Midbrain (tissue), 1 donor: Measurements from ENCODE around the gene SASH1.

Experiments used
- DNase-seq: peaks from one replicate; lab custom pipeline; 2025; lab: John Stamatoyannopoulos, UW

Gene SASH1

DNA sequence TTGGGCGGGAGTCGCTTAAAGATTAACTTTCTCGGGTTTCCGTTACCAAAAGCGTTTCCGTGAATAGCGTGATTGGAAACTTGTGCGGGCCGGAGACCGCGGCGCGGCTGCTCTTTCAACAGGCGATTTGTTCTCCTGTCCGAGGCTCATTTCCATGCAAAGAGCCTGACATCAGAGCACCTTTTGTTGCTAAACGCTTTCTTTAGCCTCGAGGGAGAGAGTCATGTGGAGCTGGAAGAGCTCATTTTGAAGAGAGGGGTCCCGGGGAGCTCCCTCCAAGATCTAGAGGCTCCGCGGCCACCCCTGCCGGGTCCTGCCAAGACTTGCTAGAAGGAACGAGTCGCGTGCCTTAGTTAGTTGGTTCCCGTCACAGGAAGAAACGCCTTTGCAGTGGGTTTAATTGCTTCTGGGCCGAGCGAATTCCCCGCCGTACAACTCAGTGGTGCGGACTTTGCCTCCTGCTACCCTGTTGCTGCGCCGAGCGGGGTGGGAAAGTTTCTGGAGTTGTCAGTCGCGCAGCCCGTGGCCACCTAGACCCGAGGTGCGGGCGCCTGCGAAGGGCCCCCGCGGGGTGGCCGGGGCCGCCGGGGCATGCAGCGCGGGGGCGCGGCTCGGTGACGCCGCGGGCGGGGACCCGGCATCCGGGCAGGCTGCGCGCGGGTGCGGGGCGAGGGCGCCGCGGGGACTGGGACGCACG, at the start of gene SASH1:
Gene SASH1, plus strand, starts transcription at position 489 of the 697 bp plus-strand sequence. CDS start 230 bp downstream, outside the sequence.
- peak; percentile 85 for DNase-seq

DNA sequence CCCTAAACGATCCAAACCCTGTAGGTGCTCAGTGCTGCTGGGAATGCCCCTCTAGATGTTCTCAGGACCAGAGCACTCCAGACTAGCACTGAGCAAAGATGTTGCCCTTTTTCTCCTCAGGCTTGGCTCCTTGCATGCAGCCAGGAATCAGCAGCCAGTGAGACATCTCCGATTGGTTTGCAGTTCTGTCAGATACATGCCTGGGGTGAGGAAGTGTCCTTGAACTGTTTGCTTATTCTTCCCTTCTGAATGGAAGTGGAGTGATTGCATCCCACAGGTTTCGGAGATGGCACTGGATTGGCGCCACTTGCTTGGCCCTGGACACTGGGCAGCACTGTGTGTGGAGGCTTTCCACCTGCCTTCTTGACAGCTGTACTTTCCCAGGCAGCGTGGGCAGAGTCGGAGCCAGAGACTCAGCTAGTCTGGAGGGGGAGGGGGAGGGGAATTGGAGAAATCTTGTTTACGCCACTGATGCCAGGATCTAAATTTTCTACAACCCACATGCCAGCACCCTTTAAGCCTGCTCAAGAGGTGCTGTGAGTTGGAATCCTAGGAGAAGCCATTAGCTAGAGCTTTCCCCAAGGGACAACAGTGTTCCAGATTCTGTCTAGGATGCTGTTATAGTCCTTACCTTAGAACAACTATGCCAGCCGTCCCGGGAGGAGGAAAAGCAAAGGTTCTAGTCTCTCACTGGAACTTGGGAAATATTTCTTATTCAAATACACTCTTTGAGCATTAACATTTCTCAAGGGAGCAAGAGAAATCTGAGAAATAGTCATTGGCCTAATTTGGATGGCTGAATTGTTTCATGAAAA, 49.2 kb upstream of the SASH1 start:
- no peak for DNase-seq

DNA sequence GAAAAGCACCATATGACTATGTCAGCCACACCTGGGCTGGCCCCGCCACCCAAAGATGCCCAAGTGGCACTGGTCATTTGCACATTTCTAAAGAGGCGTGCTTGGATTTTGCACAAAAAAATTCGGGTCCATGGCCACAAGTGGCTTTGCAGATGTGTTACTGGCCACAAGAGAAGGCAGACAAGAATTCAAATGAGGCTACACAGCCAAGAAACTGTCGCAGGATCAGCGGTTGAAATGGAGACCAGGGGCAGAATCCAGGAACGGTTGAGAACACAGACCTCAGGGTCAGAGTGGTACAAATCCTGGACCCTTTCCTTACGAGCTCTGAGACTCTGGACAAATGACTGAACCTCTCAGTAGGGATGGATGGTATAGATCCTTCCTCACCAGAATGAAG, 48.6 kb upstream of the SASH1 start:
- DNase-seq: peak; percentile 63

DNA sequence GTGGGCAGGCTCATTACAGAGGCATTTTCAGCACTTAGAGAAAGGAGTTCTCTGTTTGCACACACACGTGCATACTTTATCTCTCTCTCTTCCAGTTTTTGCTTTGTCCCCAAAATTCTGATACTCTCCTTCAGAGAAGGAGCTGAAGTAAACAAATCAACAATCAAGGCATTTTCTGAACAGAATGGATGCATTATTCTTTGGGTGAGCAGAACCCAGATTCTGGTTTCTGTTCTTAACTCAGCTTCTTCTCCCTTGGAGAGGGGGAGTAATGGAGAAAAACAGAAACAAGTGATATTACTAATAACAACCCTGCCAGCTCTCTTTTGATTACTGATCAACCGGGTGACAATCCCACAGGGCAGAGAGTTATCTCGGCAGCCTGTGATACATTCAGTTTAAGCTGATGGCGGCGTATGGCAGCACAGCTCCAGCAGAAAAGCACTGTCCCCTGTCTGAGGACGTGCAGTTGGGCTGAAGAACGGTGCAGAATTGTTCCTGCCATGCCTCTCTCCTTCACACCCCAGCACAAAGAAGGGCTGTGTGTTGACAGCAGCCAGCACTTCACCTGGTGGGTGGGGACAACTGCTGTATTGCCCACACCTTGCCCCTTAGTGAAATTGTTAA, 47.3 kb upstream of the SASH1 start:
- no peak for DNase-seq

DNA sequence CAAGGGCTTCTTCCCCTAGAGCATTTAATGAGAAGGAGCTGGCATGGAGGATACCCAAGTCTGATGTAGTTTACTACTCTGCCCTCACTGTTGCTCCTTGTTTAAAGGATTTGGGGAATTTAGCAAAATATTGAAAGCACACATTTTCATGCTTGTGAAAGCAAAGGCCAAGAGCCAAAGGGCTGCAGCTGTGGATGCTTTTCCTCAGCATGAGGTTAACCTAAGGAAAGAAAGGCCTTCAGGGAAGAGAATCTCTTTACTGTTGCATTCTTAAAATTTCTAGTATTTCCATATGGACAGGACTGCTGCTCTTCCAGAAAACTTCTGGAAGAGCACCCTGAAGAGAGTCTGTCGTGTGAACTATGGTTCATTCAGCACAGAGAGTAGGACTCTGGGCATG, 45.9 kb upstream of the SASH1 start:
- no peak for DNase-seq

DNA sequence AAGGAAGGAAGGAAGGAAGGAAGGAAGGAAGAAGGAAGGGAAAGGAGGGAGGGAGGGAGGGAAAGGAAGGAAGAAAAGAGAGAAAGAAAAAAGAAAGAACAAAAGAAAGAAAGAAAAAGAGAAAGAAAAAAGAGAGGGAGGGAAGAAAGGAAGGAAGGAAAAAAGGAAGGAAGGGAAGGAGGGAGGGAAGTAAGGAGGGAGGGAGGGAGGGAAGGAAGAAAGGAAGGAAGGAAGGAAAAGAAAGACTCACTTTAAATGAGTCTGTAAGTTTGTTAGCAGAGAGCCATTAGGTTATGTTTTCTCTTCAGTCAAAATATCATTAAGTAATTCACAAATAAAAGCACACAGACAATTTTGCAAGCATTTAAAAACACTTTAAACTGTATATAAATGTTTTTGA, 44.0 kb upstream of the SASH1 start:
- DNase-seq: no peak

DNA sequence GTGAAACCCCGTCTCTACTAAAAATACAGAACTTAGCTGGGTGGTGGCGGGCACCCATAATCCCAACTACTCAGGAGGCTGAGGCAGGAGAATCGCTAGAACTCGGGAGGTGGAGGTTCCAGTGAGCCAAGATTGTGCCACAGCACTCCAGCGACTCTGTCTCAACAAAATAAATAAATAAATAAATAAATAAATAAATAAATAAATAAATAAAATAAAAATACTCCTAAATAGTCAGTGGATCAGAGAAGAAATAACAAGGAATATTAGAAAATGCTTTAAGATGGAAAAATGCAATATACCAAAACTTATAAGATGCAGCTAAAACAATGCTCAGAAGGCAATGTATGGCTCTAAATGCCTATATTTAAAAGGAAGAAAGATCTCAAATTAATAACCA, 39.0 kb upstream of the SASH1 start:
- DNase-seq: no peak

DNA sequence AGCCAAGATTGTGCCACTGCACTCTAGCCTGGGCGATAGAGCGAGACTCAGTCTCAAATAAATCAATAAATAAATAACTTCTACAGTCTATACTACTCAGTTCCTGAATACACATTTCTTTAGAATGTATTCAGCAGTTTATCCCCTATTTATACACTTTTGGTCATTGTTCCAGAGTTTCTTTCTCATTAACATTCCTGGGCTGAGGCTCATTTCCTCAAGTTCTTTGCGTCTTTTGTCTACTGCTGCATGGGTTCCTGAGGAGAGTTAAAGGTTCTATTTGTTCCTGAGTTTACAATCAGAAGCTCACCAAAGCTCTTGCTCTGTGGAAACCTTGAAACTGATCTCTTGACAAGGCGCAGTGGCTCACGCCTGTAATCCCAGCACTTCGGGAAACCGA, 37.7 kb upstream of the SASH1 start:
- DNase-seq: no peak

DNA sequence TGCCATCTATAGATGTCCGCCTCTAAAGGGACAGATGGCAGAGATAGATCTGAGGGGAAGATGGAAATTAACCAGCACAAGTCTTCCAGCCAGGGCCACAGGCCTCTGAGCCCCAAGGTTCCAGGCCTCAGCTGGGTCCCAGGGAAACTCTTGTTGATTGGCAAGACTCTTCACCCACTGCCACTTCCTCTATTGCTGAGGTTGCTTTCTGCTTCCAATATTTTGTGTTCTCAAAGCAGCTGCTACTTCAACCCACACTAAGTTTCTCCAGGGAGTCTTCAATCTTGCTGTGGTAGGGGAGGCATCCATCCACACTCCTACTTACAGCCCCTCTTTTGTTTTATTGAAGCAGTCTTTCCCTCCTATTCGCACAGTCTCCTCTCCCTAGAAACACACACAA, 36.4 kb upstream of the SASH1 start:
- DNase-seq: no peak

DNA sequence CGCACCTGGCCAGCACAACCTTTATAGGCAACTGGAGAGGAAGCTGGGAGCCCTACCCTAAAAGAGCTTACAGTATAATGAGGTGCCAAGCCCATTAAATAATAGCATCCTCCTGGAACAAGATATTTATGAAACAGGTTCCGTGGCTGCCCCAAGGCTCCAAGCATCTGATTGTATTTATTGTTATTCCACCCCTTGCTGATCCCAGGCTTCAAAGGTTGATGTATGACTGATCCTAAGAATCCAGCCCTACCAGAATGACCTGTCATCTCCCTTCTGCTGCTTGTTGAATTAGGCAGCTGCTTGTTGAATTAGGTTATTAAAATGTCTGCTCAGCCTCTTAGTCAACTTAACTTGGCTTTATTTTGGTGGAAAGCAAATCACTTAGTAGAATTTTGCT, 35.2 kb upstream of the SASH1 start:
- no peak for DNase-seq

DNA sequence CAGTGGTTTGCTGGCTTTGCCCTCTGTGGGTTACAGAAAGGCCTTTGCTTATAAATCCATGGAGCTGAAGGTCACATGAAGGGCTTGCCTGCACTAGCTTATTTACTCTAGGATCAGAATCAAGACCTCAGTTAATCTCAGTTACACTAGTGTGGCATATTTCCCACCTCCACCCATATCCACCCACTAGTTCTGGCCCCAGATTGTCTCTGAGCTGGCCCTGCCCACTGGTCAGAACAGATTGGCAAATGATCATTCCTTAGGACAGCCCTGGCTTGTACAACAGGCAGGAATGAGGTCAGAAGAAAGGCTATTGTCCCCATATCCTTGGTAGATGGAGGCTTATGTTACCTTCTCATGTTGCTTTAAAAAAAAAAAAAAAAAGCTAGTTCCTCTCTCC, 33.3 kb upstream of the SASH1 start:
- DNase-seq: no peak

DNA sequence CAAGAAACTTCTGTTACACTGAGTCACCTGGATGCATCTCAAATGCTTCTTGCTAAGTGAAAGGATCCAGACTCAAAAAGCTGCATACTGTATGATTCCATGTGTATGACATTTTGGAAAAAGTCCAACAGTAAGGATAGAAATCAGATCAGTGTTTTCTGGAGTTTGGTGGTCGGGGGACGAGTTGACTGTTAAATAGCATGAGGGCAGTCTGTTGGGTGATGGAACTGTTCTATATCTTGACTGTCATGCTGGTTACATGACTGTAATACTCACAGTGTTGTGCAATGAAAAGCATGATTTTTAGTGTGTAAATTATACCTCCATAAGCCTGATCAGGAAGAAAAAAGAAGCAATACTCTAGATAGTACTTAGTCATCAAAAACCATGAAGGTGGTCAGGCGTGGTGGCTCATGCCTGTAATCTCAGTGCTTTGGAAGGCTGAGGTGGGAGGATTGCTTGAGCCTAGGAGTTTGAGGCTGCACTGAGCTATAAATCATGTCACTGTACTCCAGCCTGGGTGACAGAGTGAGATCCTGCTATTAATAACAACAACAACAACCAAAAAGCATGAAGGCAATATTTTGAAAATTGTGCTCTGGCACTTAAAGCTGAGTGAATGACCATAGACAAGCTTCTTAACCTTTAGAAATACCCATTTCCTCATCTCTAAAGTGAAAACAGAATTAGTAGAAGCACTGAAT, 30.5 kb upstream of the SASH1 start:
- DNase-seq: no peak

DNA sequence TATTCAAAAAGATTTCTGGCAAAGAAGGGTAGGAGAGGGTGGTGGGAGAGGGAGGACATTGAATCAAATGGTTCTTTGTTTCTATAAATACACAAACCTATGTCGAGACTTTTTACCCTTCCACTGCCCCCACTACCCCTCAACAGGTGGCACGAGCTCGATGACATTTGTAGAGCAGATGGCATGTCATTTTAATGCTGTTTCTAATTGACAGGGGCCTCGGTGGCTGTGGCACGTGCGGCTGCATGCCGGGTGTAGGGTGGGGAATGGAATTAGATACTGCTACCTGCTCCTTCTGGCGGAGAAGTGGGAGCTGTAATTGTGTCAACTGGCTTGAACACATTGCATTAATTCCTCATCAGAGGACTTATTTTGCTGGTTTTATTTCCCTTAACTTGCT, 29.1 kb upstream of the SASH1 start:
- no peak for DNase-seq

DNA sequence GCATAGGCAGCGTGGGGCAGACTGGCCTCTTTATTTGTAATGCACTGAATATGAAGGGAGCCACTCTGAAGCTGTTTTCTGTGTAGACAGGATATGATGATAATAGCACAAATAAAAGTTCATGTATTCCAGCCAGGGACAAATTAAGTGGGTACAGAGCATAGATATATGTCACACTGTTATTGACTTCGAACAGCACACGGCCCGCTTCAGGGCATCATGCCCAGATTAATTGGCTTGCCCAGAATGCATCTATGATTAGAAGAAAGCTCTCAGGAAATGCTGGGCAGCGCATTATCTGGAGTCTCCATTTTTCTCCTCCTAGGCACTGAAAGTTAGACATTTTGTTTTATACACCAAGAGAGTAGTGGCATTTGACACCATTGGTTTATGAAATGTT, 26.3 kb upstream of the SASH1 start:
- DNase-seq: peak; percentile 62

DNA sequence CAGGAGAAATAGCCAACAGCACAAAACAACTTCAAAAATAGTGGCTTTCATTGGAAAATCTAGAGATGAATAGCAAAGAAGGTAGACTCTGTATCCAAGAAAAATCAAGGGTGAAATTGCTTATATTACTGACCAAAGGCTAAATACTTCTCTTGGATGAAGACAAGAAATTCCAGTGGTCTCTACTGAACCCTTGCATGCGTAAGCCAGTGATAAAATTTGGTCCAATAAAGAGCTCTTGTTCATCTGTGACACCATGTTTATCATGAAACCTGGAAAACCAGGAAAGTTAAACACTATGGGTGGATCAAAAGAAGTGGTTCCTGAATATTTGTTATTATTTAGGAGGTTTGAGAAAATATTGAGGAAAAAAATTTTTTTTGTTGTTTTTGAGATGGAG, 25.6 kb upstream of the SASH1 start:
- DNase-seq: no peak

DNA sequence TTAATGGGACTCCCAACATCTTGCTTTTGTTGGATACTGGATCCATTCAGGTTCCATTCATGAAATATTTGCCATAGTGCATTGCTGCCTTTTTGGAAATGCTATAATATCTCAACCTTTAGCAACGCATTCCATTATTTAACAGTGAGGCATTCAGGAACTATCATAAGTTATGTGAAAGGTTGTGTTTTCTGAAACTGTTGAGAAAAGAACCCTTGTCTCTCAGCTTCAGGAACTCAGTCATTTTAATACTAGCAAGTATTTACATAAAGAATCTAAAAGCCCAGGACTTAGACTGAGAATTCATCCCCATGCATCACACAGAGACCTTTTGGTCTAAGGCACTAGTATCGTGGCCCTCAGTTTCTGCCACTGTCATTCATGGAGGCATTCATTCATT, 24.9 kb upstream of the SASH1 start:
- no peak for DNase-seq

DNA sequence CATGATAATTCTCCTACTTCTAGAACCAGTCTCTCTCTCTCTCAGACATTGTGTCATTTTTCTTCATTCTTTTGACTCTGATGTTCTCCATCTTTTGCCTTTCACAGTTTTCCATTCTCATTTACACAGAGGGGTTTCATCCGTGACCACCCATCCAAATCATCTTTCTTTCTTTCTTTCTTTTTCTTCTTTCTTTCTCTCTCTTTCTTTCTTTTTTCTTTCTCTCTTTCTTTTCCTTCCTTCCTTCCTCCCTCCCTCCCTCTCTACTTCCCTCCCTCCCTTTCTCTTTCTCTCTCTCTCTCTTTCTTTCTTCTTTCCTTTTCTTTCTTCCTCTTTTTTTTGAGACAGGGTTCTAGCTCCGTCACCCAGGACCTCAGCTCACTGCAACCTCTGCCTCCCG, 19.9 kb upstream of the SASH1 start:
- DNase-seq: no peak

DNA sequence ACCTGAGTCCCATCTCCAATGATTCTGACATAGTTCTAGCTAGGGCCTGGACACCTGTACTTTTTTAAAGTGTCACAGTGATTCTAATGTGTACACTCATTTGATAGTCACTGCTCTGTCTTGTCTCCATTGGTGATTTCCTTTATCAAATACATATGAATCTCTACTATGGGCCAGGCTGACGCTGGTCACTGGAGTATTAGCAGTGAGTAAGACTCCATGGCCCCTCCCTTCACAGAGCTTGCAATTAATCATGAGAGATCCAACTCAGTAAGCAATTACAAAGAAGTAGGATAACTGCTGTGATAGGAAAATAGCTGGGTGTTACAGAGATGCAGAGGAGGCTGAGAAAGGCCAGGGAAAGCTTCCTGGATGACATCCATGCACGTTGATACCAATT, 19.3 kb upstream of the SASH1 start:
- no peak for DNase-seq

DNA sequence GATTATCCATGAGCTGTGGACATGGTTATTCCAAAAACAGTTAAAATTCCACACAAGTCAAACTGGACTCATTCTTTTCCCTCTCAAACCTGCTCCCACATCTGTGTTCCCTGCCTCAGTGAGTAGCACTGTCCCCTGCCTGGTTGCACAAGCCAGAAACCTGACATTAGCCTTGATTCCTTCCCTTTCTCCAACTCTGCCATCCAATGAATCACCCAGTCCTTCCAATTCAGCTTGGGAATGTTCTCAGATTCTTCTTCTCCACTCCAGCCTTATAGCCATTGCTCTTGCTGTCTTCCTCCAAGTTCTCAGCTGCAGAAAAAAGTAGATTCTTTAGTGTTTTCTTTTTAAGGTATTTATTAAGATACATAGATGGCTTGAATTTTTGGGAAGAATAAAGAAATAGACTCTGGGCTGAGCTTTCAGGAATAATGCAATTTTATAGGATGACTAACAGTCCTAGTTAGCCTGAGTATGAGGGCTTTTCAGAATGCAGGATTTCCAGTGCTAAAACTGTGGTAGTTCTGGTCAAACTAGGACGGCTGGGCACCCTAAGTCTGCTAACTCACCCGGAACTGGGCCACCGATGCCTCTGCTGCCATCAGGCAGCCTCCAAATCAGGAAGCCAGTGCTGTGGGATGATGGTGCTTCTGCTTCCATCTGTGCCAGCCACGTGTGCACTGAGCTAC, 18.2 kb upstream of the SASH1 start:
- DNase-seq: no peak

DNA sequence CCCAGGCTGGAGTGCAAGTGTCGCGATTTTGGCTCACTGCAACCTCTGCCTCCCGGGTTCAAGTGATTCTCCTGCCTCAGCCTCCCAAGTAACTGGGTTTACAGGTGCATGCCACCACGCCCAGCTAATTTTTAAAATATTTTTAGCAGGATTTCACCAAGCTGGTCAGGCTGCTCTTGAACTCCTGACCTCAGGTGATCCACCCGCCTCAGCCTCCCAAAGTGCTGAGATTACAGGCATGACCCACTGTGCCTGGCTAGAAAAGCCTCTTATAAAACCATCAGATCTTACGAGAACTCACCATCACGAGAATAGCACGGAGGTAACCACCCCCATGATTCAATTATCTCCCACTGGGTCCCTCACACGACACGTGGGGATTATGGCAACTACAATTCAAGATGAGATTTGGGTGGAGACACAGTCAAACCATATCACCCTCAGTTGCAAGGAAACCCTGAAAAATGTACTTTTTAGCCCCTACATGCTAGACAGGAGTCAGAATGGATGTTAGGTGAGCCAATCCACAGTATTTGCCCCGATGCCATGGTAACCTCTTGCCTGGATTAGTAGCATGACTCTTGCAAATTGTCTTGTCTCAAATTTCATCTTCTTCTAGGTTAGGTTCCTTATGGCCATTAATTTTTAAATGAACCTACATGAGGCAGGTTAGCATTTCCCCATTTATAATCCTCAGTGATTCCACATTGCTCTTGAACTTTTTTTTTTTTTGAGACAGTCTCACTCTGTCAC, 17.1 kb upstream of the SASH1 start:
- no peak for DNase-seq

DNA sequence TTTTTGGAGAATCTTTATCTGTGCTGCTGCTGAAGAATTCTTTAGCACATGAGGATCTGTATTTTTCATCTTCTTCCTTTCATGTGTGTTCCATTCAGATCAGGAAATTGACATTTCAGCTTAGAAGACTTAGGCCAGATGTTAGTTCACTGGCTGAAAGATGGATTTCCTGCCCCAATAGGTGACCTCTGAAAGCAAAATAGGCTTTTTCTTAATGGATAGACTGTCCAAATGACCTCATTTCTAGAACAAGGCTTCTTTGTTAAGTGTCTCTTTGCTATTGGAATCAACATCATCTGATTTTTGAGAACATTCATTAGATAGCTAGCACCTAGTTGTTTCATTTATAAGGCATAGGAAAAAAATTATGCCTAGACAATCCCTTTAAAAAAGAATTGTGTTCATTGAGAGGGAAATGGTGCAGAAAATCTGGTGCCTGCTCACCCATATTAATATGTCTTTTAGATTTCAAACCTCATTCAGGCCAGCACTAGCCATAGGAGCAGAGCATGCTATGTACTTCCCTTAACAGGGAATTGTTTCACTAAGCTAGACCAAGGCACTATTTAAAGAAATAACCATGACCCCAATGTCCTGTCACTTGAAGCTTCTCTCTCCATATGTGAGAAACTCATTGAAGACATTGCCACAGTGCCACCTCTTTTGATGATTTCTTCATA, 13.6 kb upstream of the SASH1 start:
- peak; percentile 52 for DNase-seq
